Neutrophil (primary cell): ENCODE data around the gene METTL6.
"Not testable (repeated sequence)": the region's sequence is repeated elsewhere in the genome, so short reads cannot be mapped to it uniquely, and the experiment has no call there.

Experiments used
- H3K27ac ChIP-seq: fragments of 200-600 bp; sonication (generic); 2 replicates; pipeline ENCODE4 v1.5.1; 2016; ENCODE audit warnings: mild to moderate bottlenecking, moderate library complexity
- H3K27me3 ChIP-seq: fragments of 200-600 bp; sonication (generic); 2 replicates; pipeline ENCODE4 v1.6.0; 2016; ENCODE audit warnings: mild to moderate bottlenecking
- H3K36me3 ChIP-seq: fragments of 200-600 bp; sonication (generic); 2 replicates; pipeline ENCODE4 v1.5.1; 2017
- H3K4me1 ChIP-seq, 2 experiments: fragments of 200-600 bp in 1 of 2; sonication (generic) in 1 of 2; 1 replicate in 1 of 2; 2 replicates in 1 of 2; pipeline versions ENCODE4 v1.5.1 to v1.6.1; 2013 to 2016; ENCODE audit warnings: low read depth in 1 of 2, low read length in 1 of 2, mild to moderate bottlenecking in 1 of 2, moderate library complexity in 1 of 2; ENCODE audit not compliant: control insufficient read depth in 1 of 2, insufficient read depth in 1 of 2
- H3K4me3 ChIP-seq, 2 experiments: fragments of 200-600 bp in 1 of 2; sonication (generic) in 1 of 2; 1 replicate in 1 of 2; 2 replicates in 1 of 2; pipeline ENCODE4 v1.5.1; 2013 to 2016; ENCODE audit warnings: low read depth in 1 of 2, low read length in 1 of 2, mild to moderate bottlenecking in 1 of 2, moderate library complexity in 1 of 2
- H3K9me3 ChIP-seq: fragments of 200-600 bp; sonication (generic); 2 replicates; pipeline ENCODE4 v1.5.1; 2016
- TF ChIP-seq, protein P1 (sequence below): fragments of 200-600 bp; sonication (generic); IDR thresholded peaks from 2 replicates; pipeline ENCODE4 v1.5.1; 2016; ENCODE audit warnings: antibody characterized with exemption

The METTL6 gene

DNA sequence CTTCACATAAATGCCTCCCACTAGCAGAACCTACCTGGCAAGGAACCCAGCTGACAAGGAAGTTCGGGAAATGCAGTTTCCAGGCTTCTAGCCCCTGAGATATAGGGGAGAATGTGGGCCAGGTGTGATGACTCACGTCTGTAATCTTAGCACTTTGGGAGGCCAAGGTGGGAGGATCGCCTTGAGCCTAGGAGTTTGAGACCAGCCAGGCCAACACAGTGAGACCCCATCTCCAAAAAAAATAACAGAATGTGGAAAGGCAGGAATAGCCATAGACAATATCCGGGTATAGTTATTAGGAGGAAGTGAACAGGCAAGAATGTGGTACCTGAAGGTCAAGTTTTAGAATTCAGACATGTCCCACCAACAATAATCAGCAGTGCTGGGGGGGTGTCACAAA is 54.4 kb downstream of the METTL6 start:
- Histone ChIP-seq H3K27ac (no peak overlapping the region), H3K9me3 (no peaks in the 10 kb centered on the region), H3K27me3 (no peaks in the 10 kb centered on the region), H3K36me3 (no peaks in the 10 kb centered on the region), H3K4me1 (peaks cover 2 to 3% of the 10 kb centered on the region in 2 experiments), H3K4me3 (no peak overlapping the region)
- TF ChIP-seq, protein P1, sequence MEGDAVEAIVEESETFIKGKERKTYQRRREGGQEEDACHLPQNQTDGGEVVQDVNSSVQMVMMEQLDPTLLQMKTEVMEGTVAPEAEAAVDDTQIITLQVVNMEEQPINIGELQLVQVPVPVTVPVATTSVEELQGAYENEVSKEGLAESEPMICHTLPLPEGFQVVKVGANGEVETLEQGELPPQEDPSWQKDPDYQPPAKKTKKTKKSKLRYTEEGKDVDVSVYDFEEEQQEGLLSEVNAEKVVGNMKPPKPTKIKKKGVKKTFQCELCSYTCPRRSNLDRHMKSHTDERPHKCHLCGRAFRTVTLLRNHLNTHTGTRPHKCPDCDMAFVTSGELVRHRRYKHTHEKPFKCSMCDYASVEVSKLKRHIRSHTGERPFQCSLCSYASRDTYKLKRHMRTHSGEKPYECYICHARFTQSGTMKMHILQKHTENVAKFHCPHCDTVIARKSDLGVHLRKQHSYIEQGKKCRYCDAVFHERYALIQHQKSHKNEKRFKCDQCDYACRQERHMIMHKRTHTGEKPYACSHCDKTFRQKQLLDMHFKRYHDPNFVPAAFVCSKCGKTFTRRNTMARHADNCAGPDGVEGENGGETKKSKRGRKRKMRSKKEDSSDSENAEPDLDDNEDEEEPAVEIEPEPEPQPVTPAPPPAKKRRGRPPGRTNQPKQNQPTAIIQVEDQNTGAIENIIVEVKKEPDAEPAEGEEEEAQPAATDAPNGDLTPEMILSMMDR = no peak

DNA sequence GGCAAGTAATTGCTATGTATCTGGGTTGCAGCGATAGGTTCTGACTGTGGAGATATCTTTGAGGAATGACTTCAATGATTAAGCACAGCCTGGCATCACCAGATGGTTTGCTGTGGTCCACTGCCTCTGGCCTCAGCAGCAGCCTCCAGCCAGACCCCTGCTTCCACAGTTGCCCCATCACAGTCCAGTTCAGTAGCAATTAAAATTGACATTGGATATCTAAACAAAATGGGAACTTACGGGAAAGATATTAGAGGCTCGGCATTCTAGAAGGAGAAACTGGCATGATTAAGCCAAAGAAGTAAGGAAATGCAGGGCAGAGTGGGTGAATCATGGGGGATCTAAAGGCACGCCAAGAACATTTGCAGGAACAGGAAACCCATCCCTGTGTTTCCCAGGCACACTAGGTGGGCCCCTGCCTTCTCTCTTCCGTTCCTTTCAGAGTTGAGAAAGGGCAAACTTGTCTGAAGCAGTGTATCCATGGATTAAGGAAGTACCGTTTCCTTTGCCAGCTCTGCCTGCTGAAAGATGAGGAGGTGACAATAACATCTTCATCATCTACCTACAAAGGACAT is 58.7 kb downstream of the METTL6 start:
- Histone ChIP-seq H3K4me3 (no peak overlapping the region), H3K9me3 (no peaks in the 10 kb centered on the region), H3K4me1 (no peaks in the 10 kb centered on the region), H3K36me3 (no peaks in the 10 kb centered on the region), H3K27ac (no peak overlapping the region), H3K27me3 (no peaks in the 10 kb centered on the region)
- TF ChIP-seq, protein P1 = no peak

DNA sequence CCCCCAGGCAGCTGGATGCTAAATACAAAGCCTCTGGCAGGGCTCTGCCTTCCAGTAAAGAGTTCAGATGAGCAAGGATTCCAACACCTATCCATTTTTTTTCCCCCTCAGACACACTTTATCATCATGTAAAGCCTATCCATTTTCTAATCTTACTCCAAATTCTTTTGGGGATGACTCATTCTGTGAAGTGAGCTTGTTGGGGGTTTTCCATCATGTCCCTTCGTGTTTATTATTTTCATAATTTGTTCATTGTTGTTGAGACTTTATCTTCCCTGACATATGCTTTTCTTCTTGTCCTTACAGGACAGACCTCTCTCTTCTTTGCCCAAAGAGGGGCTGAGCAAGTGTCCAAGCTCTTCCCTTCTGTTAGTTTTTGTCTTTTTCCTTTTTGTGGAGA is 60.3 kb downstream of the METTL6 start:
- Histone ChIP-seq H3K4me3 (no peak overlapping the region), H3K27me3 (no peaks in the 10 kb centered on the region), H3K9me3 (no peaks in the 10 kb centered on the region), H3K4me1 (no peaks in the 10 kb centered on the region), H3K36me3 (no peaks in the 10 kb centered on the region), H3K27ac (no peak overlapping the region)
- TF ChIP-seq, protein P1 = no peak

DNA sequence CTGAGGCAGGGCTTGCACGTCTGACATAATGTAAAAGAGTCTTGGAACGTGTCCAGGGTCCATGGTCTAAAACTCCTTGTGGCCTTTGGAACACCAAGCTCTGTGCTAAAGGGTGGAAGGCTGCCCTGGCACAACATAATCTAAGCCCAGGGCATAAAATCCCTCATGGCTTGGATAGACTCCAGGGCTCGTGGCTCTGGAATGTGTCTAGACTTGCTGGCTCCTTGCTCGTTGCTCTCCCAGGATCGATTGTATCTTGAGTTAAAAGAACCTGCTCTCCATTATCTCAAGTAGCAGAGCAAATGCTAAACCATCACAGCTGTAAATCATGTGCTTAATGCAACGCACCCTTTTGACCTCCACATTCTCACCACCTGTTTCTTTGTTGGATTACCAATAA is 63.3 kb downstream of the METTL6 start:
- not testable (repeated sequence) for H3K27me3 ChIP-seq, H3K36me3 ChIP-seq, H3K27ac ChIP-seq, H3K9me3 ChIP-seq, H3K4me3 ChIP-seq
- H3K4me1 ChIP-seq = peaks cover 12 to 15% of the 10 kb centered on the region in 2 experiments

DNA sequence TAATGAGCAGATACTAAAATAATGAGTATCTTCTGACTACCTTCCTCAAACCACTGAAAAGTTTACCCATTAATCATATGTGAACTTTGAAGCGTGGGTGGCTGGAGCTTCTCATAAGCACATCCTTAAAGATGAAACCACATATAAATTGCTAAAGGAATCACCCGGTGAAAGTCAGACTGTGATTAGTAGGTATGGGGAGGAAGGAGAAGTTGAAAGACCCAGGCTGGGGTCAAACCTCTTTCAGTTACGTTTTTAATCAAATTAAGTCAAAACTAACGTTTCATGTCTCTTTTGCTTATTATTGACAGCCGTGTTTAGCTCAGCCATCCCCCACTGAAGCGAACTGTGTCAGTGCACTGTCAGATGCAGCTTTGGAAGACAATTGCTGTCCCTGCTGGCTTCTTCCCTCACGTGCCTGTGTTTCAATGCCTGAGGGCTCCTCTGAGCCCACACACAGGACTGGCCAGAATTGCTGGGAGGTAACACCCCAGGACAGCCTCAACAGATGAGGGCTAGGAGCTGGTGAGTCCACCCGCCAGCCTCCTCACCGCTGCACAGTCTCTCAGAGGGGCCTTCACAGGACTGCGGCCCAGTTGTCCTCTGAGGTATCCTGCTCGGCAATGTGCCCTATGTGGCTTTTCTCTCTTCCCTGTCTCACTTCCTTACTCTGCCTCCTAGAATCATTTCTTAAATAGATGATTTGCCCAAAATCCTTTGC is 65.7 kb downstream of the METTL6 start:
- H3K27ac ChIP-seq = no peak overlapping the region
- TF ChIP-seq, protein P1 = no peak
- H3K27me3 ChIP-seq = no peaks in the 10 kb centered on the region
- H3K36me3 ChIP-seq = no peaks in the 10 kb centered on the region
- no peak overlapping the region for H3K4me3 ChIP-seq
- peaks cover 12 to 15% of the 10 kb centered on the region in 2 experiments for H3K4me1 ChIP-seq
- H3K9me3 ChIP-seq = no peaks in the 10 kb centered on the region

DNA sequence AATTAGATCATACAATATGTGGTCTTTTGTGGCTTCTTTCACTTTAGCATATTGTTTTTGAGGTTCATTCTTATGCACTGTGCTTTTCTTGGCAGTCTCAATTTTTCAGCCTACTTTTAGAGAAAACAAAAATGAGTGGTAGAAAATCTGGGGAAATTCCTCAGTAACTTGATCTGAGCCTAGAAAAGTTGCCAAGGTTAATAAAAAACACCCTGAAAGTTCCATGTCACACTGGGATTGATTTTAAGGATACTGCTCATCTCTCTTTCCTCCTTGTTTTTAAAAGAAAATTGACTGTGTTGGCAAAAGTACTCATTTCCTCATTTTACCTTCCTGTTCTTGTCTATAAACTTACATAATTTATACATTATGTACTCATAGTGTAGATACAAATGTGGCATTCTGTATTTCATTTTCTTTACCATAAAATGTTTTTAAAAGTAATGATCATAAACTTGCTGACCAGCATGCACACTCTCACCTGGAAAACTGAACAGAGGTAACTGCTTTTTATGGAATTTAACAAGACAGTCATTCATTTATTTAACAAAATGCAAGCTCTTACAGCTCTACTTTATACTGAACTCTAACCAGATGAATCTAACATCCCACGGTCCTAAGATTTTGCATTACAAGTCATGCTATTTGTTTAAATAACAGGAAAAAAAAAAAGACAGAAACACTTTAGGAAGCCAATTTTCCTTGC is 66.4 kb downstream of the METTL6 start:
- no peak overlapping the region for H3K4me3 ChIP-seq
- H3K27ac ChIP-seq = peak overlapping the region; percentile 36
- TF ChIP-seq, protein P1 = no peak
- H3K36me3 ChIP-seq = no peaks in the 10 kb centered on the region
- peaks cover 12 to 15% of the 10 kb centered on the region in 2 experiments for H3K4me1 ChIP-seq
- H3K9me3 ChIP-seq = no peaks in the 10 kb centered on the region
- H3K27me3 ChIP-seq = no peaks in the 10 kb centered on the region
